Measurements from ENCODE around the gene AKAP13. TPM values are rescaled to one million over a fixed set of nuclear protein-coding genes. Genes with fewer than 3 reads are reported as not detected.
"Not testable (repeated sequence)": the region's sequence is repeated elsewhere in the genome, so short reads cannot be mapped to it uniquely, and the experiment has no call there.

AKAP13 gene
- total and polyA plus RNA-seq, 7 donors: 18.2 to 126 (median 93.7) TPM

GRCh38 chr15:85658816-85659215, 278.4 kb downstream of the AKAP13 start:
- no peak for ATAC-seq
- Histone ChIP-seq H3K9me3 (no peaks in the 10 kb centered on the region), H3K27ac (no peak overlapping the region), H3K4me1 (no peaks in the 10 kb centered on the region), H3K36me3 (ENCODE audit: insufficient read depth in 1 of 2, low read depth in 1 of 2) (peaks cover 5 to 88% of the 10 kb centered on the region in 2 donors), H3K27me3 (ENCODE audit: insufficient read depth in 3 of 3, low read length in 2 of 3) (no peaks in the 10 kb centered on the region), H3K4me3 (no peak overlapping the region)
- TF ChIP-seq CTCF (IDR thresholded peaks at IDR 0.05): no peak
- intact Hi-C loops (cut with DNase I): no loop called here
- DNase-seq: no peak
- WGBS, 3 donors: 64 to 79% (median 78%) methylated on average over 3 of the region's 3 CpGs

- Histone ChIP-seq H3K27me3 (ENCODE audit: insufficient read depth in 3 of 3, low read length in 2 of 3) (no peaks in the 10 kb centered on the region), H3K9me3 (no peaks in the 10 kb centered on the region), H3K27ac (no peak overlapping the region), H3K4me3 (no peak overlapping the region), H3K4me1 (no peaks in the 10 kb centered on the region), H3K36me3 (ENCODE audit: insufficient read depth in 1 of 2, low read depth in 1 of 2) (peaks cover 5 to 89% of the 10 kb centered on the region in 2 donors)
- WGBS, 3 donors: 90 to 98% (median 96%) methylated on average over 3 of the region's 3 CpGs
- DNase-seq: no peak
- no peak for ATAC-seq
- no peak for TF ChIP-seq CTCF (IDR thresholded peaks at IDR 0.05)
- intact Hi-C loops (cut with DNase I): no loop called here
Measured at GRCh38 chr15:85661859-85662258, 281.5 kb downstream of the AKAP13 start.

GRCh38 chr15:85665677-85666076, 285.3 kb downstream of the AKAP13 start:
- H3K36me3 ChIP-seq (ENCODE audit: insufficient read depth in 1 of 2, low read depth in 1 of 2): peaks cover 5 to 95% of the 10 kb centered on the region in 2 donors

GRCh38 chr15:85667491-85668424, 287.4 kb downstream of the AKAP13 start:
- peak; percentile 46 to 78 (median 52) for ATAC-seq
- peak overlapping the region; percentile 52 for H3K27ac ChIP-seq
- DNase-seq: no peak
- H3K9me3 ChIP-seq: no peaks in the 10 kb centered on the region
- no peak for TF ChIP-seq CTCF (IDR thresholded peaks at IDR 0.05)
- 36 to 47% (median 39%) methylated on average over 5 of the region's 5 CpGs for WGBS, 3 donors
- no peak overlapping the region for H3K4me3 ChIP-seq
- peaks cover 5 to 90% of the 10 kb centered on the region in 2 donors for H3K36me3 ChIP-seq (ENCODE audit: insufficient read depth in 1 of 2, low read depth in 1 of 2)
- H3K27me3 ChIP-seq (ENCODE audit: insufficient read depth in 3 of 3, low read length in 2 of 3): no peaks in the 10 kb centered on the region
- H3K4me1 ChIP-seq: peaks cover 13% of the 10 kb centered on the region
- intact Hi-C loops (cut with DNase I): no loop called here

More at GRCh38 chr15:85665677-85666076, 285.3 kb downstream of the AKAP13 start:
- intact Hi-C loops (cut with DNase I); H3K4me3 ChIP-seq; H3K4me1 ChIP-seq; H3K9me3 ChIP-seq; DNase-seq; H3K27ac ChIP-seq; H3K27me3 ChIP-seq (ENCODE audit: insufficient read depth in 3 of 3, low read length in 2 of 3); ATAC-seq: not testable (repeated sequence)
- 87 to 93% (median 90%) methylated on average over 6 of the region's 6 CpGs for WGBS, 3 donors

- Histone ChIP-seq H3K27me3 (ENCODE audit: insufficient read depth in 3 of 3, low read length in 2 of 3) (no peaks in the 10 kb centered on the region), H3K4me1 (peaks cover 17% of the 10 kb centered on the region), H3K4me3 (no peak overlapping the region), H3K27ac (peak overlapping the region; percentile 46), H3K9me3 (no peaks in the 10 kb centered on the region), H3K36me3 (ENCODE audit: insufficient read depth in 1 of 2, low read depth in 1 of 2) (peaks cover 3 to 87% of the 10 kb centered on the region in 2 donors)
- intact Hi-C loops (cut with DNase I): loop anchor here in 1 of 2 donors (10.0 kb wide), 1 partner anchor 176 kb away; no protein-coding TSS in a partner anchor
- DNase-seq: no peak
- no peak for TF ChIP-seq CTCF (IDR thresholded peaks at IDR 0.05)
- 79 to 89% (median 82%) methylated on average over 1 of the region's 1 CpG for WGBS, 3 donors
- peak in 2 of 4 donors; percentile 35 to 37 for ATAC-seq
Measured at GRCh38 chr15:85671156-85671555, 290.8 kb downstream of the AKAP13 start.
